GM19395 (cell line): Measurements from ENCODE around the gene OTULIN.

Source experiments
- ATAC-seq: cut with Tn5 transposase; IDR thresholded peaks from one replicate; pipeline ENCODE4 v1.9.1; 2021; ENCODE audit warnings: mild to moderate bottlenecking, moderate library complexity; ENCODE audit not compliant: unreplicated experiment

Gene OTULIN

GRCh38 chr5:14664270-14665100, at the start of gene OTULIN:
Gene OTULIN, plus strand, starts transcription at chr5:14664718. Its CDS starts 108 bp downstream, at chr5:14664826.
- peak; percentile 63 for ATAC-seq

GRCh38 chr5:14615365-14615764, 49.2 kb upstream of the OTULIN start:
- ATAC-seq = no peak

GRCh38 chr5:14617441-14617840, 47.1 kb upstream of the OTULIN start:
- ATAC-seq = no peak

- ATAC-seq = no peak
These were observed 37.2 kb upstream of the OTULIN start for GRCh38 chr5:14627270-14627669.

GRCh38 chr5:14628346-14628745, 36.2 kb upstream of the OTULIN start:
- no peak for ATAC-seq

- ATAC-seq = no peak
These were observed 33.8 kb upstream of the OTULIN start for GRCh38 chr5:14630671-14631070.

GRCh38 chr5:14635656-14636055, 28.9 kb upstream of the OTULIN start:
- no peak for ATAC-seq

GRCh38 chr5:14640765-14641164, 23.8 kb upstream of the OTULIN start:
- no peak for ATAC-seq

GRCh38 chr5:14644623-14645237, 19.8 kb upstream of the OTULIN start:
- no peak for ATAC-seq

GRCh38 chr5:14650052-14650451, 14.5 kb upstream of the OTULIN start:
- ATAC-seq = no peak

GRCh38 chr5:14655146-14655741, 9.3 kb upstream of the OTULIN start:
- no peak for ATAC-seq

- no peak for ATAC-seq
These were observed 7.6 kb upstream of the OTULIN start for GRCh38 chr5:14656898-14657297.

- no peak for ATAC-seq
These were observed 4.5 kb upstream of the OTULIN start for GRCh38 chr5:14659821-14660607.

GRCh38 chr5:14660833-14661232, 3.7 kb upstream of the OTULIN start:
- ATAC-seq = no peak

GRCh38 chr5:14662721-14663260, 1.7 kb upstream of the OTULIN start:
- no peak for ATAC-seq

GRCh38 chr5:14663734-14664269, 716 bp upstream of the OTULIN start:
- ATAC-seq = peak; percentile 29

- no peak for ATAC-seq
These were observed 744 bp downstream of the OTULIN start for GRCh38 chr5:14665101-14665822.

GRCh38 chr5:14665949-14666348, 1.4 kb downstream of the OTULIN start:
- peak; percentile 41 for ATAC-seq

GRCh38 chr5:14666357-14666756, 1.8 kb downstream of the OTULIN start:
- ATAC-seq = no peak

GRCh38 chr5:14667290-14667689, 2.8 kb downstream of the OTULIN start:
- no peak for ATAC-seq
